Thoracic aorta (tissue), 2 donors: ENCODE results near the gene GREB1L. TPM values are rescaled to one million over a fixed set of nuclear protein-coding genes. Genes with fewer than 3 reads are reported as not detected.

Experiments used
- ATAC-seq: fragments of 150-250 bp; one replicate; pipeline ENCODE4 v1.8.0; 2017; ENCODE audit warnings: low read depth; ENCODE audit not compliant: insufficient number of reproducible peaks, low FRiP score
- DNase-seq: peaks from one replicate; pipeline ENCODE4 v3.0.0-alpha.2; 2020; ENCODE audit warnings: low spot score
- H3K27ac ChIP-seq, 2 donors: fragments of 200-600 bp; sonication (generic); 1 replicate in 1 of 2; 2 replicates in 1 of 2; pipeline ENCODE4 v1.5.1; 2016; ENCODE audit warnings: mild to moderate bottlenecking in 2 of 2, moderate library complexity in 2 of 2
- H3K27me3 ChIP-seq: fragments of 200-600 bp; sonication (generic); replicated peaks from 2 replicates; pipeline ENCODE4 v1.6.0; 2016; ENCODE audit warnings: mild to moderate bottlenecking; ENCODE audit not compliant: insufficient read depth
- H3K36me3 ChIP-seq: fragments of 200-600 bp; sonication (generic); one replicate; pipeline ENCODE4 v1.5.1; 2016
- H3K4me1 ChIP-seq, 2 donors: fragments of 200-600 bp; sonication (generic); 1 replicate in 1 of 2; 2 replicates in 1 of 2; pipeline versions ENCODE4 v1.5.1 to v1.6.0; 2016; ENCODE audit warnings: low read depth in 2 of 2, mild to moderate bottlenecking in 1 of 2; ENCODE audit not compliant: control insufficient read depth in 1 of 2
- H3K4me3 ChIP-seq: fragments of 200-600 bp; sonication (generic); 2 replicates; pipeline ENCODE4 v1.5.1; 2016; ENCODE audit warnings: mild to moderate bottlenecking
- H3K9me3 ChIP-seq: fragments of 200-600 bp; sonication (generic); 2 replicates; pipeline ENCODE4 v1.5.1; 2016
- total RNA-seq, 2 donors: library from RNA; depleted of rRNA; stranded (reverse); fragments of >200 nt; gene quantifications; one replicate each; pipeline versions ENCODE4 v1.1.0 to v1.2.3, GENCODE V29; 2016
- TF ChIP-seq, protein P1 (sequence below): fragments of 200-600 bp; sonication (generic); IDR thresholded peaks from one replicate; pipeline ENCODE4 v1.5.1; 2019; ENCODE audit warnings: antibody characterized with exemption

GREB1L gene
- total RNA-seq, 2 donors from 2014 or later, result 12.7 to 20.0 TPM

DNA sequence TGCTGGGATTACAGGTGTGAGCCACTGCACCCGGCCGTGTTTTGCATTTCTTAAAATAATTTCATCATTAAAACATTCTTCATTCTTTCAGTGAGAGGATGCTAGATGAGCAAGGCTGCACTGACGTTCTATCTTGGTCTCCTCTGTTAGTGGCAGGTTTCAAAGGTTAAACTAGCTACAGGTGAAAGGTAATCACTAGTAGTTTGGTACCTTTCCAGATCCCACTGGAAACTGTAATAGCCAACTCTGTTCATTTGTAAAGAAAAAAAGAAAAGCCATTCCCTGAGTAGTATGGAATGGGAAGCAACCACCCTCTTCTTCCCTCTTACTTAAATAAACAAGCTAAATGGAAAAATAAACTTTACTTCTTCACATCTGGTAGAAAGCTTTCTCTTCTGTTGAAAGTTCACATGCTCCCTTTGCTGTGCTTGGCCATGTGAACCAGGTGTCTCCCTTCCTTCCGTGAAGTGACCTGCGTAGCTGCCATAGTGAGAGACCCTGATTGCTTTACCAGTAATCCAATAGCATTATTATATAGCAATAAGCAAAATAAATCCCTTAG lies 94.0 kb downstream of the GREB1L start:
- Histone ChIP-seq H3K4me1 (peaks cover 0 to 2% of the 10 kb centered on the region in 2 donors), H3K27me3 (no peaks in the 10 kb centered on the region), H3K4me3 (no peak overlapping the region), H3K36me3 (no peaks in the 10 kb centered on the region), H3K27ac (no peak overlapping the region), H3K9me3 (no peaks in the 10 kb centered on the region)
- ATAC-seq (no peak), DNase-seq (no peak)
- TF ChIP-seq, protein P1, sequence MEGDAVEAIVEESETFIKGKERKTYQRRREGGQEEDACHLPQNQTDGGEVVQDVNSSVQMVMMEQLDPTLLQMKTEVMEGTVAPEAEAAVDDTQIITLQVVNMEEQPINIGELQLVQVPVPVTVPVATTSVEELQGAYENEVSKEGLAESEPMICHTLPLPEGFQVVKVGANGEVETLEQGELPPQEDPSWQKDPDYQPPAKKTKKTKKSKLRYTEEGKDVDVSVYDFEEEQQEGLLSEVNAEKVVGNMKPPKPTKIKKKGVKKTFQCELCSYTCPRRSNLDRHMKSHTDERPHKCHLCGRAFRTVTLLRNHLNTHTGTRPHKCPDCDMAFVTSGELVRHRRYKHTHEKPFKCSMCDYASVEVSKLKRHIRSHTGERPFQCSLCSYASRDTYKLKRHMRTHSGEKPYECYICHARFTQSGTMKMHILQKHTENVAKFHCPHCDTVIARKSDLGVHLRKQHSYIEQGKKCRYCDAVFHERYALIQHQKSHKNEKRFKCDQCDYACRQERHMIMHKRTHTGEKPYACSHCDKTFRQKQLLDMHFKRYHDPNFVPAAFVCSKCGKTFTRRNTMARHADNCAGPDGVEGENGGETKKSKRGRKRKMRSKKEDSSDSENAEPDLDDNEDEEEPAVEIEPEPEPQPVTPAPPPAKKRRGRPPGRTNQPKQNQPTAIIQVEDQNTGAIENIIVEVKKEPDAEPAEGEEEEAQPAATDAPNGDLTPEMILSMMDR, result no peak

DNA sequence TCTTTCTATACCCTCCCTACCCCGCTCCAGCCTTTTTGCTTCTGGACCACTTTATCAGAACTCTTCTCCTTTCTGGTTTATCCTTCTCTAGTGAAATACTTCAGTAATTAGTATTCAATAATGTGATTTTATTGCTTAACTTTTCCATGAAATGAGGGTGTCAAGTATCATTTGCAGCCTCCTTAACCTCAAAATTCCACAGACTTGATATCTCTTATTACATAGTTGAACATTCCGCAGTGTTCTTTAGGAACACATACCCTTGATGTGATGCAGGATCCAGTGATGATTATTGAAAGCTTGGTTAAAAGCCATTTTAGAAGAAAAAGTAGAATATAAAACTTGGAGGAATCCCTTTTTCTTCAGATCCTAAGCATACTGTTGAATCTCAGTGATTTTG lies 94.8 kb downstream of the GREB1L start:
- DNase-seq, result no peak
- TF ChIP-seq, protein P1, result no peak
- no peaks in the 10 kb centered on the region for H3K4me1 ChIP-seq
- ATAC-seq, result no peak
- H3K27ac ChIP-seq, result no peak overlapping the region
- no peaks in the 10 kb centered on the region for H3K27me3 ChIP-seq
- no peak overlapping the region for H3K4me3 ChIP-seq
- H3K36me3 ChIP-seq, result no peaks in the 10 kb centered on the region
- H3K9me3 ChIP-seq, result no peaks in the 10 kb centered on the region

DNA sequence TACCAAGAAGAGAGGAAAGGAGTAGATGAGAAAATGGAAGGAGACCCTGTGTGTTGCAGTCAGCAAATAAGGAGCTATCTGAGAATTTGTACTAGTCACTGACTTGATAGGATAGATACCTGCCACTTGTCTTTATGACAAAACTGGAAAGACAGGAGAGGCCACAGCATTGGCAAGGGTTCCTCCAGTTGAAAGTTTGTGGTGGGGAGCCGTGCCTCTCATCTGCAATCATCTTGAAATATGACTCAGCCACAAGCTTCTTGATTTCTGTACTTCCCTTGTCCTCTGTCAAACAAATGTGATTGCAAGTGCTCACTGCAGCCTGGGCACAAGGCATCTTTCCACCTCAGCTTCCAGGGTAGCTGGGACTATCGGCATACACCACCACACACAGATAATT lies 99.1 kb downstream of the GREB1L start:
- TF ChIP-seq, protein P1, result no peak
- H3K4me3 ChIP-seq, result no peak overlapping the region
- H3K4me1 ChIP-seq, result no peaks in the 10 kb centered on the region
- no peak overlapping the region for H3K27ac ChIP-seq
- no peak for ATAC-seq
- H3K36me3 ChIP-seq, result no peaks in the 10 kb centered on the region
- H3K27me3 ChIP-seq, result no peaks in the 10 kb centered on the region
- DNase-seq, result no peak
- no peaks in the 10 kb centered on the region for H3K9me3 ChIP-seq

DNA sequence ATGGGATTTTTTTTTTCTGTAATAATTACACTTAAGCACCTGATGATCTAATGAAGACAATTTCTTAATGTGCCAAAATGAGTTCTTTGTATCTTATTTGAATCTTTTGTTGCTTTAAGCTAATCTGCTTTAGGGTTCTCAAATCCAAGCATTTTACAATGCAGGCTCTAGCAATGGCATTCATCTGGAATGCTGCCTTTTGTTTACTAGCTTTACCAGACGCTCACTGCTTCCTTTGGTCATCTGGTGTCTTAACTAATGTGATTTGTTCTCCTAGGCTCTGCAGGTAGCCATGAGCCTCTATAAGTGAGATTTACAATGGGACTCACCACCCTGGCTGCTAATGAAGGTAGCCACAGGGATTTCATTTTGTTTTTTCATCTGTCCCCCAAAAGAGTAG lies 100.3 kb downstream of the GREB1L start:
- Histone ChIP-seq H3K4me3 (no peak overlapping the region), H3K36me3 (no peaks in the 10 kb centered on the region), H3K27ac (no peak overlapping the region), H3K4me1 (no peaks in the 10 kb centered on the region), H3K9me3 (no peaks in the 10 kb centered on the region), H3K27me3 (no peaks in the 10 kb centered on the region)
- ATAC-seq, result no peak
- no peak for DNase-seq
- TF ChIP-seq, protein P1, result no peak

DNA sequence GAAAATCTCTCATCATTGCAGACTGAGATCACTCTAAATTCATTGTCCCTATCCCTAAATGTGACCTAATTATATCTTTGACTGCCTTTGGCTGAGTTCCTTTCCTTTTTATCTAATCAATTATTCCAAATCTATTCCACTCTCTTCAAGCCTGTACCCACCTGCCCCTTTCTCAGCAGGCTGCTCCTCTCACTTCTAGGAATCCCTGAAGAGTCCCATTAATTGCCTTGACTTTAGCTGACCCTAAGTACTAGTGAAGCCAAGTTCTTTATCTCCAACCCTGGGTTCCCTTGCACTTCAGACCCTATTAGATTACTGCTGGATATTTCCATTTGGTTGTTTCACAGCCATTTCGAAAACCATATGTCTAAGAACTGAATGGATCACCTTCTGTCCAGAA lies 102.8 kb downstream of the GREB1L start:
- Histone ChIP-seq H3K4me3 (no peak overlapping the region), H3K27ac (no peak overlapping the region), H3K36me3 (no peaks in the 10 kb centered on the region), H3K27me3 (no peaks in the 10 kb centered on the region), H3K4me1 (no peaks in the 10 kb centered on the region), H3K9me3 (no peaks in the 10 kb centered on the region)
- no peak for ATAC-seq
- no peak for DNase-seq
- TF ChIP-seq, protein P1, result no peak
